Activated CD4-positive, alpha-beta T cell treated with anti-CD3 and anti-CD28 coated beads, Interleukin-2, amount 50 U/mL, for 16 hours (primary cell): Measurements from ENCODE around the gene CTXN3.

Source experiments
- DNase-seq: peaks from one replicate; pipeline ENCODE4 v3.0.0-alpha.2; 2020

Gene CTXN3

DNA sequence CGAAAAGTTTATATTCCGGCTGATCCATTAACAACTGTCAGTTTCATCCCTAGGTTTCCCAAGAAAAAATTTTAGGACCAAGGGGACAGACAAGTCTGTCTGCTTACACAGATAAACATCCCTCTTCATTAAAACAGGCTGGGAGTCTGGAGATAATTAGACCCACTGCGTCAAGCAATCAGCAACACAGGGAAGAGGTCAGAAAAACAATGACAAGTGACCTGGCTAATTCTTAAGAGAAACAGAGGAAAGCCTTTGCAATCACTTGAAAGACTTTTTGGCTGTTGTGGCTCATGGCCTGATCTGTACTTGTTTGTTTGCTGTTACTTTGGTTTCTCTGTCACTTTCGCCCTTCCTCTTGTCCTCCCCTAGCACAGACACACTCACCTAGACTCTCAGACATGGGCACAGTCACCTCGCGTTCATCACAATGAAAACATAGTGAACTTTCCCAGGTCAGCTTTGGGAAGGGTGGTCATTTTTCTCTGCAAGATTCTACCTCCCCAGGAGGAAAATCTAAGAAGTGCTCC, 51.4 kb downstream of the CTXN3 start:
- no peak for DNase-seq

GRCh38 chr5:127702434-127702833, 53.6 kb downstream of the CTXN3 start:
- no peak for DNase-seq

- peak; percentile 28 for DNase-seq
Measured at GRCh38 chr5:127702926-127703561, 54.2 kb downstream of the CTXN3 start, which contains the start of gene CCDC192. Gene CCDC192 (plus strand): TSS chr5:127703391. CDS start chr5:127703446, 55 bp downstream.

- DNase-seq, result peak; percentile 29
Measured at GRCh38 chr5:127705120-127705892, 56.4 kb downstream of the CTXN3 start.

DNA sequence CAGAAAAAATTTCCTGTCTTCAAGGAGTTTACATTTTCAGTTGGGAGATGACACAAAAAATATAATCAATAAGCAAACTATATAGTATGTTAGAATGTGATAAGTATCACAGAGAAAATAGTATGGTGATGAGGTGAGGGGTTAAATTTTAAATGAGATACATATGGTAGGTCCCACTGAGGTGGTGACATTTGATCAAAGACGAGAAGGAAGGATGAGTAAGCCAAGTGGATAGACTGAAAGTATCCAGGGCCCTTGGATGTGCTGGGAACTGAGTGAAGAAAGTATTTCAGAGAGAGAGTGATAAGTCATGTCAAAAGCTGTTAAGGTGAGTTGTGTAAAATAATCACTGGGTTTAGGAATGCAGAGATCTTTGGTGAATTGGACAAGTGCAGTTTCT, 57.8 kb downstream of the CTXN3 start:
- DNase-seq, result no peak

- no peak for DNase-seq
Measured at GRCh38 chr5:127707209-127707608, 58.3 kb downstream of the CTXN3 start.
